Effector CD4-positive, alpha-beta T cell (primary cell): Measurements from ENCODE around the gene TCTN3.
A peak's percentile ranks its signal among the peaks of the same experiment; 100 is the strongest.
"Not testable (repeated sequence)": the region's sequence is repeated elsewhere in the genome, so short reads cannot be mapped to it uniquely, and the experiment has no call there.

Experiments
- DNase-seq: peaks from one replicate; pipeline ENCODE4 v3.0.0-alpha.2; 2020

The TCTN3 gene

GRCh38 chr10:95675403-95676116, 18.2 kb downstream of the TCTN3 start:
- DNase-seq: no peak

DNA sequence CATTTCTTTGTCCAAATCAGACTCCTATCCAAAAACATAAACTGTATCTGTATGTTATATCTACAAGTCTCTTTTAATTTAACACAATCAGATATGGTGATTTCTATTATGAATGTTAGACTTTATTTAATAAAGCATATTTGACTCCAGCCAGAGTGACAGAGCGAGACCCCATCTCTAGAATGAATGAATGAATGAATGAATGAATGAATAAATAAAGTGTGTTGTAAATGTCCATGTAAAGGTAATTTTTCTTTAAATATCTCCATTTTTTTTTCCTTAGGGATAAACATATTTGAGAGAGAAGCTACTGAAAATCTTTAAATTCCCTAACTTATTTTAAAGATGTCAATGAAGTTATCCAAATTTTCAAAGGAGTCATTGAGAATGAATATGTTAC, 19.1 kb downstream of the TCTN3 start:
- DNase-seq: no peak

GRCh38 chr10:95672641-95673040, 21.1 kb downstream of the TCTN3 start:
- DNase-seq: not testable (repeated sequence)

DNA sequence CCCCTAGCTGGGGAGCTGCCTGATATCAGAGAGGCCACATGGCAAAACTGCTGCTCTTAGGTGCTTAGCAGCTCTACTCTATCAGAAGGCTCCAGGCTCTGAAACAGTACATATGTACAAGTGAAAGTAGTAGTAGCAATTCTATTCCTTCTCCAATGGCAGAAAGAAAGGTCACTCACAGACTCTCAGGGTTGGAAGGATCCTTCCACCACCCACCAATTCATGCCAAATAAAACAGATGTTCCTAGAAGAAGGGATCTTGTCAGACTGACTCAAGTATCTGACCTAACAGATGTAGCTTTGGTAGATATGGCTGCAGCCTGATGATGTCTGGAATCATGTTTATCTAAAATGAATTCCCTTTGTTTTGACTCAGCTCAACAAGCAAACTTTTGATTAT, 29.2 kb downstream of the TCTN3 start:
- DNase-seq: no peak

DNA sequence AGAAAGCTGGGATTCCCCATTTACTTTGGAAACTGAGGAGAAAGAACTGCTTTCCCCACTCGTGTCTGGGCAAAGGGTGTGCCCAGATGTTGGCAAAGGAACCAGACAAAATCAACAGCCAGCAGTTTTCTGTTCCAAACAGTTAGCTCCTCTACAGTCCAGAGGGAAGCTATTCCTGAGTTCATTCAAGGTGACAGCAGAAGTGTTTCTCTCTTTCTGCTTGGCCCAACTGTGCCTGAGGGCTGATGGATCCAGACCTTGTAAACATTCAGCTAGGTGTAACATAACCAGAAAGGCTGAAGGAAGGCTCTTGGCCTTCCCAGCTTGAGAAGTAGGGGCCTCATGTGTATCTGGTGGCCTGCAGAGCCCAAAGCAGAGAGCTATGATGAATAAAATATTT, 30.2 kb downstream of the TCTN3 start:
- DNase-seq: no peak

DNA sequence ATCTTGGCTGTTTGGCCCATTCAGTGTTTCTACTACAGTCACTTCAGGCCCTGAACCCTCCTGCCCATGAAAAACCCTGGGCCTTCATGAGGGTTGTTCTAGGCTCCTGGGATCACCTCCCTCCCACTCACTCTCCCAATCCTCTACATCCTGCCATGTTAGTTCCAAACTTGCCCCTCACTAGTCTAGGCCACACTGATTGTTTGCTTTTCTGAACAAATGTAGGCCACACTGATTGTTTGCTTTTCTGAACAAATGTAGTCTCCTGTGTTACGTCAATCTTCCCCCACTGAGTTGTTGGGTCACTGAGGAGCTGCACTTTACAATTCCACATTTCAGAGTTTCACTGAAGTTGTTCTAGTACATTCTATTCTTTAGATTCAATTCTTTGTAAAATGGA, 31.9 kb downstream of the TCTN3 start:
- DNase-seq: no peak

- DNase-seq: no peak
Observed at GRCh38 chr10:95660283-95660682, 33.4 kb downstream of the TCTN3 start.

GRCh38 chr10:95657250-95657649, 36.5 kb downstream of the TCTN3 start:
- no peak for DNase-seq

- DNase-seq: peak; percentile 82
Observed at GRCh38 chr10:95656291-95657164, 37.2 kb downstream of the TCTN3 start, which contains the start of gene ALDH18A1. Gene ALDH18A1 (minus strand): TSS chr10:95656711. CDS start chr10:95653377, 3,334 bp downstream.

- DNase-seq: no peak
Observed at GRCh38 chr10:95655571-95656290, 38.0 kb downstream of the TCTN3 start.

GRCh38 chr10:95653895-95654294, 39.8 kb downstream of the TCTN3 start:
- no peak for DNase-seq

DNA sequence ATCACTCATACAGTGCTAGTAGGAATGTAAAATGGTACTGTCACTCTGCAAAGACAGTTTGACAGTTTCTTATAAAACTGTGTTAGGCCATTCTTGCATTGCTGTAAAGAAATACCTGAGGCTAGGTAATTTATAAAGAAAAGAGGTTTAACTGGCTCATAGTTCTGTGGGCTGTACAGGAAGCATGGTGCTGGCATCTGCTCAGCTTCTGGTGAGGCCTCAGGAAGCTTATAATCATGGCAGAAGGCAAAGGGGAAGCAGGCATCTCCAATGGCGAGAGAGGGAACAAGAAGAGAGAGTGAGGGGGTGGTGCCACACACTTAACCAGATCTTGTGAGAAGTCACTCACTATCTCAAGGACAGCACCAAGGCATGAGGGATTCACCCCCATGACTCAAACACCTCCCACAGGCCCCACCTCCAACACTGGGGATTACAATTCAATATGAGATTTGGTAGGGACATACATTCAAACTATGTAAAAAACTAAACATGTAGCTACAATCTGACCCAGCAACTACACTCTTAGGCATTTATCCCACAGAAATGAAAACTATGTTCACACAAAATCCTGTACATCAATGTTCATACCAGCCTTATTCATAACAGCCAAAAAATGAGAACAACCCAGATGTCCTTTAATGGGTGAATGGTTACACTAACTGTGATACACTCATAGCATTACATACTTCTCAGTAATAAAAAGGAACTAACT, 42.2 kb downstream of the TCTN3 start:
- DNase-seq: no peak

DNA sequence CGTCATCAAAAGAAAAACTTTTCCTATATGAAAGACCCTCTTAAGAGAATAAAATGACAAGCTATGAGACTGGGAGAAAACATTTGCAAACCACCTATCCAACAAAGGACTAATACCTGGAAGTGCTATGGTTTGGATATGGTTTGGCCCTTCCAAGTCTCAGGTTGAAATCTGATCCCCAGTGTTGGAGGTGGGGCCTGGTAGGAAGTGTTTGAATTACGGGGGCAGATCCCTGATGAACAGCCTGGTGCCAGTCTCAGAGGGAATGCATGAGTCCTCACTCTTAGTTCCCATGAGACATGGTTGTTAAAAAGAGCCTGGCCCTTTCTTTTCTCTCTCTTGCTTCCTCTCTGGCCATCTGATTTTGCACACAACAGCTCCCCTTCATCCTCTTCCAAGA, 43.5 kb downstream of the TCTN3 start:
- DNase-seq: no peak

GRCh38 chr10:95648138-95648537, 45.6 kb downstream of the TCTN3 start:
- DNase-seq: no peak

- no peak for DNase-seq
Observed at GRCh38 chr10:95646160-95646559, 47.6 kb downstream of the TCTN3 start.

DNA sequence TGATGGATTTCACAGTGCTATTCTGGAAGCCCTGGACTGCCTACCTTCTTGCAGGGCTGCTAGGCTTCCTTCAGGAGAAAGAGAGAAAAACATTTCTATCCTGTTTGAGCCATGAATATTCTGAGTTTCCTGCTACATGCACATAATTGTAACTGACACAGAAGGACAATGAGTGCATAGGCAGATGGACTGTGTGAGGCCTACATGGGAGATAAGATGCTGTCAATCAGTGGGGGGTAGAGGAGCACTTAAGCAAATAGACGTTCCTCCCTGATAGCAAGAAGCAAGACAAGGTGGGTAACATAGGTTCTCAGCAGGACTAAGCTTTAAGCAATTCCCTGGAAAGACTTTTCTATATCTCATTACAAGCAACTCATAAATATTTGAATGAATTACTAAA, 48.8 kb downstream of the TCTN3 start:
- DNase-seq: no peak

GRCh38 chr10:95640891-95641315, 52.8 kb downstream of the TCTN3 start:
- DNase-seq: no peak

GRCh38 chr10:95637911-95638310, 55.8 kb downstream of the TCTN3 start:
- no peak for DNase-seq

DNA sequence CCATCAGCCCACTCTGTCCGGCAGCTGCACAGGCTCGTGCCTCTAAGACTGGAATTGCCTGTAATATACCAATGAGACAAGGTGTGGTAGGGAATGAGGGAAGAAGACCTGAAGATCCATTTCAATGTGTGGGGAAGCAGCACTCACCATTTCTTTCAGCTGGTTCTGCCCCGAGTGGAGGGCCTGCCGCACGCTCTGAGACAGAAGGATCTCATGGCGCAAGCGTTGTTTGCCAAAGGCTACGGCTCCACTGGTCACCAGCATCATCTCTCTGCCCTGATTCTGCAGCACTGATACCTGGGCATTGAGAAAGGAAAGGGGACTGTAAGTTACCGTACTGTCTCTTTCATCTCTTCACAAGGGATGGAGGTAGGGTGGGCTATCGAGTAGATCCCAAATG, 56.6 kb downstream of the TCTN3 start:
- no peak for DNase-seq

DNA sequence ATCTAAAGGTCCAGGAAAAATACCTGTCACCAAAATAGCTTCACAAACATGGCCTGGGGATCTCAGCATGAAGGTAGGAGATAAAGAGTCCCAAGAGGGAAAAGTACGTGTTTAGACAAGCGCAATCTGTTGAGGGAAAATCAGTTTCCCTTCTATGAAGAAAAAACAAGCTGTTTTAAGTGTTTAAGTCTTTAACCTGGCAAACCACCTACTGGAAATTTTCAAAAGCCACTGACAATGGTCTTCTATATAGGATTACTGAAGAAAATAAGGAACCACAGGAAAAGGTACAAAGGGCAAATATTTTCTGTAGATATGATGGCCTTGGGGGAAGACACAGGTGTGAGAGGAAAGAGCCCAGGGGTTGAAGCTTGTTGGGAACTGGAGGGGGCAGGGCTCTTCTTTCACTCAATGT, 58.4 kb downstream of the TCTN3 start:
- DNase-seq: no peak

DNA sequence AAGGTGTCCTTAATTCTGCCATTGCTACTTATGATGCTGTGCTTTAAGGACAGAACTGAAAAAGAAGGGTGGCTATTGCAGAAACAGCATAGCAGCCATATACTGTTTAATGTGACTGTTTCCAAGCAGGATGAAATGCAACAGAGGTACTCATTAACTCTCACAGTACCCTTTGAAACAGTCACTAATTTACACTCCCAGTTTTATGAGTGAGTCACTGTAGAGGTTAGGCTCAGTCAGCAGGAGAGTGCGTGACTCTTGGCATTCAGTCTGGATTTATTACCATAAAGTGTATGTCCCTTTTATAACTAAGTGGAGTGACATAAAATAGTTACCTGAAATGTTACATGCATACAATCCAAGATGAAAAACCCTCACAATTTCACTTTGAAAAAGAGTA, 64.9 kb downstream of the TCTN3 start:
- no peak for DNase-seq

- DNase-seq: no peak
Observed at GRCh38 chr10:95626500-95626899, 67.2 kb downstream of the TCTN3 start.

GRCh38 chr10:95620415-95620814, 73.3 kb downstream of the TCTN3 start:
- not testable (repeated sequence) for DNase-seq
